Suprapubic skin (tissue), 4 donors: ENCODE data around the gene MAGIX. TPM values are rescaled to one million over a fixed set of nuclear protein-coding genes. Genes with fewer than 3 reads are reported as not detected.
A peak's percentile ranks its signal among the peaks of the same experiment; 100 is the strongest.

Experiments used
- DNase-seq, 2 donors: peaks; one replicate each; pipeline ENCODE4 v3.0.0-alpha.2; 2019; ENCODE audit warnings: low spot score in 2 of 2
- H3K27ac ChIP-seq: fragments of 200-600 bp; sonication (generic); one replicate; pipeline ENCODE4 v1.5.1; 2019
- H3K27me3 ChIP-seq: fragments of 200-600 bp; sonication (generic); one replicate; pipeline ENCODE4 v1.5.1; 2019
- H3K36me3 ChIP-seq: fragments of 200-600 bp; sonication (generic); one replicate; pipeline ENCODE4 v1.5.1; 2019
- H3K4me1 ChIP-seq: fragments of 200-600 bp; sonication (generic); one replicate; pipeline ENCODE4 v1.5.1; 2019
- H3K4me3 ChIP-seq: fragments of 200-600 bp; sonication (generic); one replicate; pipeline ENCODE4 v1.5.1; 2019; ENCODE audit warnings: mild to moderate bottlenecking
- H3K9me3 ChIP-seq: fragments of 200-600 bp; sonication (generic); one replicate; pipeline ENCODE4 v1.5.1; 2019
- CTCF ChIP-seq, 2 donors: fragments of 200-600 bp in 1 of 2; fragments of 450-650 bp in 1 of 2; sonication (generic) in 1 of 2; IDR thresholded peaks; one replicate each; pipeline ENCODE4 v1.5.1; 2016 to 2019; ENCODE audit warnings: antibody characterized with exemption in 2 of 2, mild to moderate bottlenecking in 1 of 2, moderate library complexity in 1 of 2
- EP300 ChIP-seq: sonication (generic); formaldehyde crosslinking; IDR thresholded peaks from one replicate; pipeline ENCODE4 v1.6.1; 2017; ENCODE audit warnings: antibody characterized with exemption
- POLR2A ChIP-seq, 2 donors: fragments of 450-650 bp; IDR thresholded peaks; one replicate each; pipeline ENCODE4 v1.6.1; 2017; ENCODE audit warnings: antibody characterized with exemption in 2 of 2, mild to moderate bottlenecking in 2 of 2, moderate library complexity in 2 of 2
- POLR2AphosphoS5 ChIP-seq, 3 donors: sonication (generic); formaldehyde crosslinking; IDR thresholded peaks; one replicate each; pipeline ENCODE4 v1.6.1; 2017; ENCODE audit warnings: antibody characterized with exemption in 3 of 3
- WGBS: methylation state at CpG from one replicate; pipeline ENCODE4 v1.1.5; 2018; 5-methylcytosine and 5-hydroxymethylcytosine counted together
- total RNA-seq, 4 donors: library from RNA; depleted of rRNA; stranded (reverse); fragments of >200 nt; gene quantifications; one replicate each; pipeline ENCODE4 v1.1.0, GENCODE V29; 2016

MAGIX gene
- total RNA-seq, 4 donors from 2014 or later = 4.9 to 14.9 (median 9.0) TPM

GRCh38 chrX:49176421-49177326, 14.1 kb downstream of the MAGIX start:
- Histone ChIP-seq H3K4me3 (no peak overlapping the region), H3K36me3 (peaks cover 25% of the 10 kb centered on the region), H3K27me3 (no peaks in the 10 kb centered on the region), H3K4me1 (peaks cover 30% of the 10 kb centered on the region), H3K9me3 (no peaks in the 10 kb centered on the region), H3K27ac (peak overlapping the region; percentile 59)
- DNase-seq = peak in 1 of 2 donors; percentile 68
- 44% methylated on average over 17 of the region's 27 CpGs for WGBS
- no peak for TF ChIP-seq CTCF (IDR thresholded peaks at IDR 0.05)
- no peak for TF ChIP-seq EP300
- TF ChIP-seq POLR2AphosphoS5 (IDR thresholded peaks at IDR 0.05) = no peak
- TF ChIP-seq POLR2A (IDR thresholded peaks at IDR 0.05) = no peak

GRCh38 chrX:49177338-49177833, 14.8 kb downstream of the MAGIX start:
- no peaks in the 10 kb centered on the region for H3K27me3 ChIP-seq
- TF ChIP-seq CTCF (IDR thresholded peaks at IDR 0.05) (no peak), POLR2AphosphoS5 (IDR thresholded peaks at IDR 0.05) (no peak), EP300 (no peak), POLR2A (IDR thresholded peaks at IDR 0.05) (no peak)
- peaks cover 25% of the 10 kb centered on the region for H3K36me3 ChIP-seq
- H3K4me1 ChIP-seq = peaks cover 29% of the 10 kb centered on the region
- DNase-seq = no peak
- no peaks in the 10 kb centered on the region for H3K9me3 ChIP-seq
- H3K4me3 ChIP-seq = no peak overlapping the region
- peak overlapping the region; percentile 59 for H3K27ac ChIP-seq
- WGBS = 58% methylated on average over 4 of the region's 4 CpGs

GRCh38 chrX:49177873-49178480, 15.4 kb downstream of the MAGIX start:
- H3K9me3 ChIP-seq = no peaks in the 10 kb centered on the region
- H3K27ac ChIP-seq = peak overlapping the region; percentile 34
- no peaks in the 10 kb centered on the region for H3K27me3 ChIP-seq
- TF ChIP-seq POLR2AphosphoS5 (IDR thresholded peaks at IDR 0.05) = no peak
- no peak for TF ChIP-seq POLR2A (IDR thresholded peaks at IDR 0.05)
- no peak for TF ChIP-seq CTCF (IDR thresholded peaks at IDR 0.05)
- TF ChIP-seq EP300 = no peak
- DNase-seq = peak in 1 of 2 donors; percentile 52
- H3K4me1 ChIP-seq = peaks cover 28% of the 10 kb centered on the region
- H3K36me3 ChIP-seq = peaks cover 25% of the 10 kb centered on the region
- H3K4me3 ChIP-seq = no peak overlapping the region
- WGBS = 71% methylated on average over 20 of the region's 23 CpGs

GRCh38 chrX:49178537-49178936, 16.0 kb downstream of the MAGIX start:
- Histone ChIP-seq H3K27me3 (no peaks in the 10 kb centered on the region), H3K4me3 (no peak overlapping the region), H3K9me3 (no peaks in the 10 kb centered on the region), H3K4me1 (peaks cover 26% of the 10 kb centered on the region), H3K27ac (no peak overlapping the region), H3K36me3 (peaks cover 25% of the 10 kb centered on the region)
- TF ChIP-seq POLR2A (IDR thresholded peaks at IDR 0.05) (no peak), CTCF (IDR thresholded peaks at IDR 0.05) (no peak), POLR2AphosphoS5 (IDR thresholded peaks at IDR 0.05) (no peak), EP300 (no peak)
- 93% methylated on average over 3 of the region's 3 CpGs for WGBS
- peak in 1 of 2 donors; percentile 27 for DNase-seq

- 81% methylated on average over 2 of the region's 2 CpGs for WGBS
- Histone ChIP-seq H3K4me3 (no peak overlapping the region), H3K27me3 (no peaks in the 10 kb centered on the region), H3K9me3 (no peaks in the 10 kb centered on the region), H3K4me1 (peaks cover 26% of the 10 kb centered on the region), H3K36me3 (peaks cover 25% of the 10 kb centered on the region), H3K27ac (no peak overlapping the region)
- DNase-seq = peak in 1 of 2 donors; percentile 36
- no peak for TF ChIP-seq EP300
- no peak for TF ChIP-seq POLR2A (IDR thresholded peaks at IDR 0.05)
- TF ChIP-seq CTCF (IDR thresholded peaks at IDR 0.05) = no peak
- no peak for TF ChIP-seq POLR2AphosphoS5 (IDR thresholded peaks at IDR 0.05)
These were observed 16.8 kb downstream of the MAGIX start for GRCh38 chrX:49179358-49179757.
